Raji (cell line): ENCODE data around the gene FOXL1.

ENCODE experiments used
- POLR2A ChIP-seq: IDR thresholded peaks from 2 replicates; pipeline ENCODE4 v1.6.1; 2011; ENCODE audit warnings: low read depth, low read length, control low read depth; ENCODE audit not compliant: insufficient read depth

FOXL1 gene

GRCh38 chr16:86579268-86580062 is 1.1 kb downstream of the FOXL1 start:
- TF ChIP-seq POLR2A = no peak

- TF ChIP-seq POLR2A = no peak
Observed at GRCh38 chr16:86580063-86580790, 1.9 kb downstream of the FOXL1 start.

GRCh38 chr16:86580791-86581170 is 2.4 kb downstream of the FOXL1 start:
- TF ChIP-seq POLR2A = no peak

GRCh38 chr16:86581458-86581857 is 3.1 kb downstream of the FOXL1 start:
- TF ChIP-seq POLR2A = no peak

- no peak for TF ChIP-seq POLR2A
Observed at GRCh38 chr16:86584071-86584685, 5.8 kb downstream of the FOXL1 start.

GRCh38 chr16:86584726-86585721 is 6.7 kb downstream of the FOXL1 start:
- TF ChIP-seq POLR2A = no peak

- TF ChIP-seq POLR2A = no peak
Observed at GRCh38 chr16:86585821-86586611, 7.7 kb downstream of the FOXL1 start.

- no peak for TF ChIP-seq POLR2A
Observed at GRCh38 chr16:86587487-86587886, 9.1 kb downstream of the FOXL1 start.

GRCh38 chr16:86590501-86591144 is 12.3 kb downstream of the FOXL1 start:
- TF ChIP-seq POLR2A = no peak

GRCh38 chr16:86591270-86591669 is 12.9 kb downstream of the FOXL1 start:
- no peak for TF ChIP-seq POLR2A

- no peak for TF ChIP-seq POLR2A
Observed at GRCh38 chr16:86593913-86594620, 15.7 kb downstream of the FOXL1 start.

GRCh38 chr16:86594721-86595120 is 16.4 kb downstream of the FOXL1 start:
- no peak for TF ChIP-seq POLR2A
